ENCODE results near the gene CPT2.

CPT2 gene

DNA sequence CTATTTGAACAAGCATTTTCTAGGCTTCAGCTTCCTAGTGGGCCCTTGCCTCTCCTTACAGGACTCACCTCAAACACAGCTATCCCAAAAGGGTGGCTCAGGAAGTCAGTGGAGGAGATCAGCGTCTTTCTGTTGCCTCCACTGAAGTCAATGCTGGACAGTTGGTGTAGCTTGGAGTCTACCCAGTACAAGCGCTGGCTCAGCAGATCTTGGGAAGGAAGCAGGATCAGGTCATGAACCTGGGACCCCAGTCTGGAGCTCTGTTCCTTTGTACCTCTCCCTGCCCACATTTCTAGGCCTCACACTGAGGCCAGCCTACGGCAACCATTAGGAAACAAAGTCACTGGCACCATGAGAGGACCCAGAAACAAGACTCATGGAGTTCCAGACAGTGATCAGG, 65.4 kb downstream of the CPT2 start:
- no peaks in the 10 kb centered on the region for H3K4me1 ChIP-seq (ENCODE audit: control insufficient read depth, insufficient read depth, low read length)
- no peak overlapping the region for H3K4me3 ChIP-seq (ENCODE audit: low read depth, low read length)
- no peak overlapping the region for H3K27ac ChIP-seq (ENCODE audit: extremely low read depth, low read depth, low read length)
- no peaks in the 10 kb centered on the region for H3K9me3 ChIP-seq (ENCODE audit: control insufficient read depth, insufficient read depth, low read depth, low read length)
- H3K36me3 ChIP-seq (ENCODE audit: control insufficient read depth in 2 of 2, insufficient read depth in 1 of 2, low read length in 2 of 2): peaks cover 6 to 81% of the 10 kb centered on the region in 2 experiments; a peak in 1 of 3 replicates
- CTCF ChIA-PET: interaction anchor here (0.6 kb wide), 1 partner anchor 21 kb away, joined by 3 read pairs; no protein-coding TSS in a partner anchor
- POLR2A ChIA-PET: no interaction called here
- TF ChIP-seq GLIS1 (tag by site-specific recombination; IDR thresholded peaks at IDR 0.05): no peak
- TF ChIP-seq ZNF266 (tag by site-specific recombination; IDR thresholded peaks at IDR 0.05; ENCODE audit: low read depth): no peak
- TF ChIP-seq KLF8 (tag by site-specific recombination; IDR thresholded peaks at IDR 0.05): no peak
- no peak for TF ChIP-seq GLI4 (tag by site-specific recombination; IDR thresholded peaks at IDR 0.05)
- no peak for TF ChIP-seq AEBP2 (tag by site-specific recombination; IDR thresholded peaks at IDR 0.05; ENCODE audit: borderline replicate concordance)
- TF ChIP-seq, protein P1, sequence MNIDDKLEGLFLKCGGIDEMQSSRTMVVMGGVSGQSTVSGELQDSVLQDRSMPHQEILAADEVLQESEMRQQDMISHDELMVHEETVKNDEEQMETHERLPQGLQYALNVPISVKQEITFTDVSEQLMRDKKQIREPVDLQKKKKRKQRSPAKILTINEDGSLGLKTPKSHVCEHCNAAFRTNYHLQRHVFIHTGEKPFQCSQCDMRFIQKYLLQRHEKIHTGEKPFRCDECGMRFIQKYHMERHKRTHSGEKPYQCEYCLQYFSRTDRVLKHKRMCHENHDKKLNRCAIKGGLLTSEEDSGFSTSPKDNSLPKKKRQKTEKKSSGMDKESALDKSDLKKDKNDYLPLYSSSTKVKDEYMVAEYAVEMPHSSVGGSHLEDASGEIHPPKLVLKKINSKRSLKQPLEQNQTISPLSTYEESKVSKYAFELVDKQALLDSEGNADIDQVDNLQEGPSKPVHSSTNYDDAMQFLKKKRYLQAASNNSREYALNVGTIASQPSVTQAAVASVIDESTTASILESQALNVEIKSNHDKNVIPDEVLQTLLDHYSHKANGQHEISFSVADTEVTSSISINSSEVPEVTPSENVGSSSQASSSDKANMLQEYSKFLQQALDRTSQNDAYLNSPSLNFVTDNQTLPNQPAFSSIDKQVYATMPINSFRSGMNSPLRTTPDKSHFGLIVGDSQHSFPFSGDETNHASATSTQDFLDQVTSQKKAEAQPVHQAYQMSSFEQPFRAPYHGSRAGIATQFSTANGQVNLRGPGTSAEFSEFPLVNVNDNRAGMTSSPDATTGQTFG (tag by site-specific recombination; IDR thresholded peaks at IDR 0.05; ENCODE audit: borderline replicate concordance): no peak
- TF ChIP-seq ZNF37A (tag by site-specific recombination; IDR thresholded peaks at IDR 0.05): no peak
- no peak for TF ChIP-seq ZNF488 (tag by site-specific recombination; IDR thresholded peaks at IDR 0.05)
